ENCODE results near the gene TACC3. TPM values are rescaled to one million over a fixed set of nuclear protein-coding genes. Genes with fewer than 3 reads are reported as not detected.

TACC3 gene
- total and polyA plus RNA-seq, 2 of the 8 experiments (the other 6 are each of a cell fraction or from before 2014, with no cell fraction given), result 73.8 to 148 TPM

DNA sequence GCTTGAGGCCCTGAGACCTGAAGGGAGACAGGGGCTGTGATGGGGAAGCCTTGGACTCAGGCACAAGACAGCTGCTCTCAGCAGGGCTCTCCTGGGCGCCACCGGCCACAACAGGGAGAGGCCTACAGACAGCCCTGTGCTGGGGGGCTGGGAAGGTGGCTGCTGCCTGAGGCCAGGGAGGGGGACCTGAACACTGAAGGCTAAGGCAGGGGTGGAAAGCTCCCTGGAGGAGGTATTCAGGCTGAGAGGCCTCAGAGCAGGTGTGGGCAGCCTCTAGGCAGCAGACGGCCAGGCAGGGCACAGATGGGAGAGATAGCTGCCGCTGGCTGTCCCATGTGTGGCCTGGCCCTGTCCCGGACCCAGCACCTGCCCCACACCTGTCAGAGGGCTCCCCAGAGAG, 33.0 kb downstream of the TACC3 start:
- Histone ChIP-seq H3K27me3 (replicated peaks in 1 of 4; ENCODE audit: control insufficient read depth in 3 of 4, extremely low read depth in 1 of 4, insufficient read depth in 3 of 4, low read length in 3 of 4) (no peaks in the 10 kb centered on the region), H3K4me2 (ENCODE audit: insufficient read depth in 1 of 2, low read depth in 2 of 2, low read length in 2 of 2) (no peak overlapping the region), H3K4ac (replicated peaks; ENCODE audit: insufficient read length, low read depth, low read length) (peak overlapping the region; percentile 11), H3K79me2 (ENCODE audit: control insufficient read depth in 1 of 2, insufficient read depth in 2 of 2, low read length in 2 of 2) (no peaks in the 10 kb centered on the region), H3K4me1 (replicated peaks in 1 of 4; ENCODE audit: control insufficient read depth in 3 of 4, insufficient read depth in 4 of 4, low read length in 3 of 4) (peaks cover 0 to 15% (median 8%) of the 10 kb centered on the region in 4 experiments; a peak in 5 of 7 replicates), H3K4me3 (ENCODE audit: extremely low read depth in 1 of 4, insufficient read depth in 2 of 4, low read depth in 3 of 4, low read length in 4 of 4) (no peak overlapping the region), H3K36me3 (ENCODE audit: control insufficient read depth in 2 of 4, insufficient read depth in 4 of 4, low read length in 3 of 4) (no peaks in the 10 kb centered on the region), H2BK5ac (ENCODE audit: low read depth, low read length) (no peak overlapping the region), H3K27ac (ENCODE audit: low read depth, low read length) (no peak overlapping the region), H3K23me2 (ENCODE audit: low read depth, low read length) (no peaks in the 10 kb centered on the region), H3K23ac (ENCODE audit: insufficient read length) (no peak overlapping the region), H4K8ac (ENCODE audit: extremely low read depth, insufficient read depth, low read length) (peak overlapping the region; percentile 51; the same call in 1 of the 2 replicates), H3K9me3 (ENCODE audit: insufficient read depth in 2 of 2, low read depth in 1 of 2, low read length in 1 of 2) (no peaks in the 10 kb centered on the region), H2BK15ac (ENCODE audit: low read length) (no peak overlapping the region), H2BK20ac (ENCODE audit: low read length) (no peak overlapping the region), H2AK5ac (ENCODE audit: low read depth, low read length) (no peak overlapping the region), H4K20me1 (replicated peaks in 1 of 2; ENCODE audit: control insufficient read depth in 1 of 2, insufficient read depth in 2 of 2, low read length in 2 of 2) (no peaks in the 10 kb centered on the region), H2BK12ac (ENCODE audit: low read depth, low read length) (no peak overlapping the region), H3K79me1 (ENCODE audit: low read depth, low read length) (no peaks in the 10 kb centered on the region), H3K56ac (replicated peaks; ENCODE audit: insufficient read length, low read depth, low read length) (no peak overlapping the region), H3K14ac (ENCODE audit: insufficient read length) (no peak overlapping the region), H3K18ac (ENCODE audit: extremely low read depth, low read length) (no peak overlapping the region), H2BK120ac (replicated peaks; ENCODE audit: low read depth, low read length) (no peak overlapping the region), H4K5ac (ENCODE audit: insufficient read length, low read depth, low read length) (no peak overlapping the region), H3K9ac (replicated peaks in 1 of 4; ENCODE audit: extremely low read depth in 1 of 4, low read depth in 3 of 4, low read length in 3 of 4) (no peak overlapping the region), H4K91ac (replicated peaks; ENCODE audit: insufficient read length, low read length) (no peak overlapping the region), H2AFZ (ENCODE audit: low read length) (no peak overlapping the region)
- ChIA-PET POLR2A (ENCODE audit: partially characterized antibody) (interaction anchor here (0.9 to 1.3 kb wide), 5 partner anchors 11 to 55 kb away, joined by 3 to 5 read pairs (median 3); partner anchors contain the start of genes FGFR3, TACC3 and TMEM129), CTCF (ENCODE audit: partially characterized antibody) (interaction anchor here (0.5 to 71.2 kb wide), 6 partner anchors 11 to 146 kb away, joined by 3 to 2507 read pairs (median 4); partner anchors contain the start of gene FGFR3)
- WGBS, 2 experiments (ENCODE audit: extremely low coverage in 1 of 2, insufficient coverage in 1 of 2, insufficient read length in 1 of 2, insufficient replicate concordance in 2 of 2, low coverage in 1 of 2, low lambda C conversion rate in 2 of 2, missing lambda C conversion rate in 1 of 2), result 89% methylated on average over 5 of the region's 5 CpGs; no CpG with 5 or more reads in 1 of the 2 experiments
- DNase-seq (ENCODE audit: low read depth in 1 of 2, low spot score in 2 of 2) (no peak), FAIRE-seq (no peak)
- no peak for TF ChIP-seq SIRT6 (IDR thresholded peaks at IDR 0.05; ENCODE audit: low read length)
